Stomach (tissue), 9 donors: ENCODE measurements around the gene FER1L5. TPM values are rescaled to one million over a fixed set of nuclear protein-coding genes. Genes with fewer than 3 reads are reported as not detected.
"Not testable (repeated sequence)": the region's sequence is repeated elsewhere in the genome, so short reads cannot be mapped to it uniquely, and the experiment has no call there.

Experiments
- DNase-seq, 2 donors: peaks; one replicate each; pipeline versions ENCODE4 v3.0.0 to v3.0.0-alpha.2; 2013 to 2019
- H3K27ac ChIP-seq, 5 donors: fragments of 200-600 bp in 4 of 5; sonication (generic) in 4 of 5; one replicate each; pipeline ENCODE4 v1.5.1; 2013 to 2019; ENCODE audit warnings: mild to moderate bottlenecking in 1 of 5, moderate library complexity in 1 of 5
- H3K27me3 ChIP-seq, 3 donors: fragments of 200-600 bp; sonication (generic); one replicate each; pipeline ENCODE4 v1.5.1; 2017 to 2019; ENCODE audit warnings: mixed run types in 1 of 3
- H3K36me3 ChIP-seq, 4 donors: fragments of 200-600 bp; sonication (generic); 1 replicate in 3 of 4; 2 replicates in 1 of 4; pipeline ENCODE4 v1.5.1; 2016 to 2019
- H3K4me1 ChIP-seq, 4 donors: fragments of 200-600 bp; sonication (generic); one replicate each; pipeline ENCODE4 v1.5.1; 2016 to 2019
- H3K4me3 ChIP-seq, 4 donors: fragments of 200-600 bp; sonication (generic) in 3 of 4; one replicate each; pipeline ENCODE4 v1.5.1; 2016 to 2019; ENCODE audit warnings: mild to moderate bottlenecking in 1 of 4
- H3K9me3 ChIP-seq, 4 donors: fragments of 200-600 bp; sonication (generic); one replicate each; pipeline ENCODE4 v1.5.1; 2016 to 2019
- CTCF ChIP-seq, 7 experiments: fragments of 450-650 bp in 4 of 7; fragments of 200-600 bp in 3 of 7; sonication (generic) in 3 of 7; IDR thresholded peaks; one replicate each; pipeline ENCODE4 v1.5.1; 2016 to 2019; ENCODE audit warnings: antibody characterized with exemption in 7 of 7, control low read depth in 2 of 7, mild to moderate bottlenecking in 1 of 7
- EP300 ChIP-seq: sonication (generic); formaldehyde crosslinking; IDR thresholded peaks from one replicate; pipeline ENCODE4 v1.6.1; 2017; ENCODE audit warnings: antibody characterized with exemption
- POLR2A ChIP-seq, 4 donors: fragments of 450-650 bp; IDR thresholded peaks; one replicate each; pipeline ENCODE4 v1.6.1; 2016; ENCODE audit warnings: antibody characterized with exemption in 4 of 4, control low read depth in 2 of 4, mild to moderate bottlenecking in 1 of 4, moderate library complexity in 1 of 4
- POLR2AphosphoS5 ChIP-seq, 3 donors: sonication (generic); formaldehyde crosslinking; IDR thresholded peaks; one replicate each; pipeline ENCODE4 v1.6.1; 2016; ENCODE audit warnings: antibody characterized with exemption in 3 of 3
- WGBS, 5 donors: extraction: QIAGEN DNeasy Blood & Tissue Kit in 3 of 5; methylation state at CpG; one replicate each; pipeline versions ENCODE4 v1.1.5 to v1.1.7; 2013 to 2018; 5-methylcytosine and 5-hydroxymethylcytosine counted together
- intact Hi-C: fragments of 100-400 bp; cut with DNase I; formaldehyde crosslinking; loops from one replicate; pipeline ENCODE4 v1.15.1; 2023; ENCODE audit warnings: low total_unique reads
- polyA plus RNA-seq, 3 donors: library from polyadenylated mRNA; stranded (reverse); fragments of 200-250 nt; gene quantifications; one replicate each; pipeline ENCODE4 v1.2.3, GENCODE V29; 2013
- total RNA-seq, 5 donors: library from RNA; depleted of rRNA; stranded (reverse); fragments of >200 nt; gene quantifications; one replicate each; pipeline versions ENCODE4 v1.1.0 to v1.2.3, GENCODE V29; 2014 to 2016
- donor health status: healthy with polysubstance abuse.
- donor health status: Bipolar disorder and iron deficiency.
- donor health status: healthy.

FER1L5 gene
- total and polyA plus RNA-seq, 8 donors, result 0.03 to 0.73 (median 0.06) TPM; not detected in 5

- Histone ChIP-seq H3K27ac (no peak overlapping the region), H3K4me3 (no peak overlapping the region)
Observed at GRCh38 chr2:96663829-96664228, 21.3 kb downstream of the FER1L5 start.

GRCh38 chr2:96664366-96664925 is 21.9 kb downstream of the FER1L5 start:
- intact Hi-C loops, result no loop called here
- DNase-seq, result no peak
- WGBS, 5 donors, result 88 to 96% (median 94%) methylated on average over 3 of the region's 3 CpGs

More at GRCh38 chr2:96663829-96664228, 21.3 kb downstream of the FER1L5 start:
- peaks cover 4 to 28% (median 13%) of the 10 kb centered on the region in 4 donors for H3K4me1 ChIP-seq
- DNase-seq, result peak in 1 of 2 donors; percentile 34
- H3K36me3 ChIP-seq, result no peaks in the 10 kb centered on the region
- H3K9me3 ChIP-seq, result no peaks in the 10 kb centered on the region
- WGBS, 5 donors, result 35 to 65% (median 52%) methylated on average over 7 of the region's 7 CpGs
- TF ChIP-seq POLR2AphosphoS5 (IDR thresholded peaks at IDR 0.05), result no peak
- TF ChIP-seq CTCF (IDR thresholded peaks at IDR 0.05), result no peak
- TF ChIP-seq POLR2A (IDR thresholded peaks at IDR 0.05), result no peak
- no peak for TF ChIP-seq EP300
- intact Hi-C loops, result no loop called here
- H3K27me3 ChIP-seq, result no peaks in the 10 kb centered on the region

GRCh38 chr2:96665083-96665569 is 22.6 kb downstream of the FER1L5 start:
- 69 to 85% (median 75%) methylated on average over 3 of the region's 3 CpGs for WGBS, 5 donors
- Histone ChIP-seq H3K27ac (peak overlapping the region in 4 of 5 donors; percentile 26 to 54 (median 44)), H3K27me3 (no peaks in the 10 kb centered on the region), H3K9me3 (no peaks in the 10 kb centered on the region), H3K4me3 (no peak overlapping the region), H3K36me3 (no peaks in the 10 kb centered on the region), H3K4me1 (peaks cover 4 to 28% (median 13%) of the 10 kb centered on the region in 4 donors)
- TF ChIP-seq EP300 (no peak), POLR2AphosphoS5 (IDR thresholded peaks at IDR 0.05) (peak in 1 of 3 donors; percentile 69)
- DNase-seq, result peak in 1 of 2 donors; percentile 31
- intact Hi-C loops, result no loop called here

More at GRCh38 chr2:96664366-96664925, 21.9 kb downstream of the FER1L5 start:
- Histone ChIP-seq H3K4me3 (no peak overlapping the region), H3K27me3 (no peaks in the 10 kb centered on the region), H3K9me3 (no peaks in the 10 kb centered on the region), H3K36me3 (no peaks in the 10 kb centered on the region), H3K4me1 (peaks cover 4 to 28% (median 13%) of the 10 kb centered on the region in 4 donors), H3K27ac (peak overlapping the region in 3 of 5 donors; percentile 33 to 45 (median 44))
- no peak for TF ChIP-seq CTCF (IDR thresholded peaks at IDR 0.05)
- no peak for TF ChIP-seq EP300
- no peak for TF ChIP-seq POLR2A (IDR thresholded peaks at IDR 0.05)
- TF ChIP-seq POLR2AphosphoS5 (IDR thresholded peaks at IDR 0.05), result no peak

GRCh38 chr2:96665717-96666116 is 23.2 kb downstream of the FER1L5 start:
- intact Hi-C loops, H3K4me3 ChIP-seq, H3K36me3 ChIP-seq, H3K9me3 ChIP-seq, DNase-seq, H3K27me3 ChIP-seq: not testable (repeated sequence)
- peak overlapping the region in 4 of 5 donors; percentile 26 to 54 (median 44) for H3K27ac ChIP-seq
- H3K4me1 ChIP-seq, result peaks cover 4 to 28% (median 13%) of the 10 kb centered on the region in 4 donors
- 92 to 97% (median 95%) methylated on average over 3 of the region's 3 CpGs for WGBS, 5 donors

- H3K36me3 ChIP-seq, result no peaks in the 10 kb centered on the region
- no peak overlapping the region for H3K27ac ChIP-seq
- DNase-seq, result no peak
- intact Hi-C loops, result no loop called here
- no peaks in the 10 kb centered on the region for H3K9me3 ChIP-seq
- no peak overlapping the region for H3K4me3 ChIP-seq
- no peaks in the 10 kb centered on the region for H3K27me3 ChIP-seq
- WGBS, 5 donors, result 74 to 84% (median 83%) methylated on average over 10 to 11 of the region's 11 CpGs
- H3K4me1 ChIP-seq, result peaks cover 0 to 25% (median 10%) of the 10 kb centered on the region in 4 donors
- no peak for TF ChIP-seq POLR2AphosphoS5 (IDR thresholded peaks at IDR 0.05)
- no peak for TF ChIP-seq EP300
- TF ChIP-seq POLR2A (IDR thresholded peaks at IDR 0.05), result no peak
- TF ChIP-seq CTCF (IDR thresholded peaks at IDR 0.05), result no peak
Observed at GRCh38 chr2:96668771-96669170, 26.2 kb downstream of the FER1L5 start.
